ENCODE measurements around the gene TRIM43B.
"Not testable (repeated sequence)": the region's sequence is repeated elsewhere in the genome, so short reads cannot be mapped to it uniquely, and the experiment has no call there.

The TRIM43B gene

DNA sequence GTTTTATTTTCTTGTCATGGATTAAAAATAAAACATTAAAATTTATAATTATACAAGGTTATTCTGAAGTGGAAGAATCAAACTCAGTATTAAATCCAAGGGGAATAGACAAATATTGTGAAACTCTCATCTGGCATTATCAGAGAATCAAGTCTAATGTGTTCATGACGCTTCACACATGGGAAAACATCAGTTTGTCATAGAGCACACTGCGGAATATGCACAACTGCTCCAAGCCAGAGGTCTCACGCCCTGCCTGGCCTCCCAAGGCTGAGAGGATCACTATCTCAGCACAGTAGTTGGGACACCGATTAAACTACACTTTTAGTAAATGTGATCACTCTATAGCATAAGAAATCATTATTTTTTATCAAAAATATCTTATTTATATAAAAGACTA, 20.7 kb upstream of the TRIM43B start:
- no peak overlapping the region for H3K4me3 ChIP-seq (IDR thresholded peaks at IDR 0.05; ENCODE audit: insufficient read depth, low read depth, low read length)
- no peaks in the 10 kb centered on the region for H3K79me2 ChIP-seq (ENCODE audit: insufficient read depth, low read depth)
- TF ChIP-seq, protein P1, sequence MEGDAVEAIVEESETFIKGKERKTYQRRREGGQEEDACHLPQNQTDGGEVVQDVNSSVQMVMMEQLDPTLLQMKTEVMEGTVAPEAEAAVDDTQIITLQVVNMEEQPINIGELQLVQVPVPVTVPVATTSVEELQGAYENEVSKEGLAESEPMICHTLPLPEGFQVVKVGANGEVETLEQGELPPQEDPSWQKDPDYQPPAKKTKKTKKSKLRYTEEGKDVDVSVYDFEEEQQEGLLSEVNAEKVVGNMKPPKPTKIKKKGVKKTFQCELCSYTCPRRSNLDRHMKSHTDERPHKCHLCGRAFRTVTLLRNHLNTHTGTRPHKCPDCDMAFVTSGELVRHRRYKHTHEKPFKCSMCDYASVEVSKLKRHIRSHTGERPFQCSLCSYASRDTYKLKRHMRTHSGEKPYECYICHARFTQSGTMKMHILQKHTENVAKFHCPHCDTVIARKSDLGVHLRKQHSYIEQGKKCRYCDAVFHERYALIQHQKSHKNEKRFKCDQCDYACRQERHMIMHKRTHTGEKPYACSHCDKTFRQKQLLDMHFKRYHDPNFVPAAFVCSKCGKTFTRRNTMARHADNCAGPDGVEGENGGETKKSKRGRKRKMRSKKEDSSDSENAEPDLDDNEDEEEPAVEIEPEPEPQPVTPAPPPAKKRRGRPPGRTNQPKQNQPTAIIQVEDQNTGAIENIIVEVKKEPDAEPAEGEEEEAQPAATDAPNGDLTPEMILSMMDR (conservative IDR thresholded peaks at IDR 0.05; ENCODE audit: low read depth, low read length), result no peak
- H3K9ac ChIP-seq, result no peak overlapping the region
- H3K27ac ChIP-seq, result no peak overlapping the region
- no peaks in the 10 kb centered on the region for H3K27me3 ChIP-seq (ENCODE audit: insufficient read depth, low read depth)
- H4K20me1 ChIP-seq (ENCODE audit: insufficient read depth), result no peaks in the 10 kb centered on the region
- H3K36me3 ChIP-seq (ENCODE audit: insufficient read depth), result no peaks in the 10 kb centered on the region
- H2AFZ ChIP-seq (ENCODE audit: low read depth), result no peak overlapping the region
- no peaks in the 10 kb centered on the region for H3K4me1 ChIP-seq (ENCODE audit: low read depth, poor library complexity, severe bottlenecking)
- H3K4me2 ChIP-seq, result no peak overlapping the region

DNA sequence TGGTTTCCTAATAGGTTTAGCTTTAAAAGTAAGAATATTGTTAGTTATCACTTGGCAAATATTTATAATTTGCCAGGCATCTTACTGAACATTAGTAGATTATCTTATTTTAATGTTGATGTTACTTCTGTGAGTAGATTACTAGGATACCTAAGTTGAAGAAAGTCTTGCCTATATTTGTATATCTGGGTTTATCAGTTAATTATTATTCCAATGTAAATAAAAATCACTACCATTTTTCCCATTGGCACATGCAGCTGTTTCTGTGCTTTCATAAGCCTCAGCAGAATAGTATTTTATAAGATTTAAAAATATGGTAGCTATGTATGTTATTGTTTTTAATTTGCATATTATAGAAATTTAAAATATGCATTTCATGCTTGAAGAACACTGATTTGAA, 16.3 kb upstream of the TRIM43B start:
- Histone ChIP-seq H3K36me3 (ENCODE audit: insufficient read depth) (no peaks in the 10 kb centered on the region), H3K9ac (no peak overlapping the region), H3K4me2 (no peak overlapping the region), H2AFZ (ENCODE audit: low read depth) (no peak overlapping the region), H4K20me1 (ENCODE audit: insufficient read depth) (no peaks in the 10 kb centered on the region), H3K4me3 (IDR thresholded peaks at IDR 0.05; ENCODE audit: insufficient read depth, low read depth, low read length) (no peak overlapping the region), H3K79me2 (ENCODE audit: insufficient read depth, low read depth) (no peaks in the 10 kb centered on the region), H3K4me1 (ENCODE audit: low read depth, poor library complexity, severe bottlenecking) (no peaks in the 10 kb centered on the region), H3K27ac (no peak overlapping the region), H3K27me3 (ENCODE audit: insufficient read depth, low read depth) (no peaks in the 10 kb centered on the region)
- TF ChIP-seq, protein P1 (conservative IDR thresholded peaks at IDR 0.05; ENCODE audit: low read depth, low read length), result no peak

DNA sequence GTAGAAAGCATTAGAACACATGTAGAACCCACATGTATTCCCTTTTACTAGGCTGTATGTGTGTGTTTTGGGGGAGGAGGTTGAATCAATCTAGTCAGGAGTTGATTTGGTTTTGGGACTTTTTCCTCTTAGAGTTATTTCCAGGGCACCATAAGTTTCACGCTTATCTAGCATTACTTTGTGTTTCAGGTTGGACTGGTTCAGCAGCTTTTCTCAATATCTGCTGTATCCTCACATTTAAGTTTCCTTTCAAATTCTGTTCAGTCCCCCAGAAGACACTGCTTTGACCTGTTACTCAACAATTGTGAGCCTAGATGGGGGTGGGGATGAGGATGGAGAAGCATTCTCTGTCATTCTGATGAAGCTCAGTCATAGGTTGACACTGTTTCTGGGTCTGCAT, 7.5 kb upstream of the TRIM43B start:
- H4K20me1 ChIP-seq (ENCODE audit: insufficient read depth); H2AFZ ChIP-seq (ENCODE audit: low read depth); H3K4me1 ChIP-seq (ENCODE audit: low read depth, poor library complexity, severe bottlenecking); H3K4me3 ChIP-seq (IDR thresholded peaks at IDR 0.05; ENCODE audit: insufficient read depth, low read depth, low read length); H3K36me3 ChIP-seq (ENCODE audit: insufficient read depth); H3K79me2 ChIP-seq (ENCODE audit: insufficient read depth, low read depth); H3K27ac ChIP-seq; H3K27me3 ChIP-seq (ENCODE audit: insufficient read depth, low read depth); H3K9ac ChIP-seq; H3K4me2 ChIP-seq: not testable (repeated sequence)

DNA sequence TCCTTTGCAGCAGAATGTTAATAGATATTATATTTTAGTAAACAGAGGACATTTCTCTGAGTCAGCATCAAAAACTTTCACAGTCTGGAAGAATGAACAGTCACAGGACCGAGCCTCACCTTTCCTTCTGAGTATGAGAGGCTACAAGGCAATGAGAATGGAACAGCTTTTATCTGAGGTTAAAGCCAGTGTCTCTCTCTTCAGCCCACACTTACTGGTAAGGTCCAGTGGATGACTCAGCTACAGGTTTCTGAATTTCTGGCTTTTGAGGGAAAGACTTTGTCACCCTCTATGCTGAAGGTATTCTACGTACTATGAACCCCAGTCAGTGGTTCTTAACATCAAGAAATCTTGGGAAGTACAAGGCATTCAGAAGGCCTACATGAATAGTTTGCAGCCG, 9.5 kb downstream of the TRIM43B start:
- not testable (repeated sequence) for H3K4me1 ChIP-seq (ENCODE audit: low read depth, poor library complexity, severe bottlenecking); H3K9ac ChIP-seq; H3K27ac ChIP-seq; H3K4me2 ChIP-seq; H3K79me2 ChIP-seq (ENCODE audit: insufficient read depth, low read depth); H3K27me3 ChIP-seq (ENCODE audit: insufficient read depth, low read depth); H3K36me3 ChIP-seq (ENCODE audit: insufficient read depth); H4K20me1 ChIP-seq (ENCODE audit: insufficient read depth); H2AFZ ChIP-seq (ENCODE audit: low read depth); H3K4me3 ChIP-seq (IDR thresholded peaks at IDR 0.05; ENCODE audit: insufficient read depth, low read depth, low read length)

DNA sequence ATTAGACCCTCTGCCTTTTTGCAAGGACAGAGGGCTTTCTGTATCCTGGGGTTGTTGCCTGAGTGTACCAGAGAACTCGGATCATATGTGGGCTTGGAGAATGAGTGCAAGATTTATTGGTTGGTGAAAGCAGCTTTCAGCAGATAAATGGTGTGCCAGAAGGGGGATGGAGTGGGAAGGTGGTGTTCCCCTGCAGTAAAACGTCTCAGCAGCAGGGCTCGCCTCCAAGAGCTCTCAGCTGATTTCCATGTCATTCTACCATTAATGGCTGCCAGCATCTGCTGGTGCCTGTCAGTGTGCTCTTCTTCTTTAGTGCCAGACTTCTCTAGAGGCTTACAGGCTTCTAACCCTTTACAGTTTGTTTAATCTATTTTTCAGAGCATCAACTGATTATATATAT, 16.6 kb downstream of the TRIM43B start:
- H3K4me1 ChIP-seq (ENCODE audit: low read depth, poor library complexity, severe bottlenecking); H3K4me3 ChIP-seq (IDR thresholded peaks at IDR 0.05; ENCODE audit: insufficient read depth, low read depth, low read length); H2AFZ ChIP-seq (ENCODE audit: low read depth); H3K9ac ChIP-seq; H3K27ac ChIP-seq; H4K20me1 ChIP-seq (ENCODE audit: insufficient read depth); H3K4me2 ChIP-seq; H3K36me3 ChIP-seq (ENCODE audit: insufficient read depth); H3K27me3 ChIP-seq (ENCODE audit: insufficient read depth, low read depth); H3K79me2 ChIP-seq (ENCODE audit: insufficient read depth, low read depth): not testable (repeated sequence)

DNA sequence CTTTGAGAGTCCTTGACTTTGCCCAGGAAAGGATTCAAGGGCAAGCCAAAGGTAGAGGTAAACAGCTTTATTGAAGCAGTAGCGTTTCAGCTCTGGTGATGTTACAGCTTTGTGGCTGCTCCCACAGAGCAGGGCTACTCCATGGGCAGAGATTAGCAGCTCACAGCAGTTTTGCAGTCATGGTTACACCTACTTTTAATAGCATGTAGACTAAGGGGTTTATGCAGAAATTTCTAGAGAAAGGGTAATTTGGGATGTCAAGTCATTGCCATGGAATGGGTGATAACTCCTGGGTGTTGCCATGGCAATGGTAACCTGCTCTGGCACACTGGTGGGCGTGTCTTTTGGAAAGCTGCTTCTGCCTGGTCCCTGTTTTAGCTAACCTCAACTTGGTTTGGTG, 18.0 kb downstream of the TRIM43B start:
- H3K9ac ChIP-seq; H3K4me3 ChIP-seq (IDR thresholded peaks at IDR 0.05; ENCODE audit: insufficient read depth, low read depth, low read length); H3K4me2 ChIP-seq; H3K4me1 ChIP-seq (ENCODE audit: low read depth, poor library complexity, severe bottlenecking); H3K36me3 ChIP-seq (ENCODE audit: insufficient read depth); H3K79me2 ChIP-seq (ENCODE audit: insufficient read depth, low read depth); H2AFZ ChIP-seq (ENCODE audit: low read depth); H4K20me1 ChIP-seq (ENCODE audit: insufficient read depth); H3K27me3 ChIP-seq (ENCODE audit: insufficient read depth, low read depth); H3K27ac ChIP-seq: not testable (repeated sequence)

DNA sequence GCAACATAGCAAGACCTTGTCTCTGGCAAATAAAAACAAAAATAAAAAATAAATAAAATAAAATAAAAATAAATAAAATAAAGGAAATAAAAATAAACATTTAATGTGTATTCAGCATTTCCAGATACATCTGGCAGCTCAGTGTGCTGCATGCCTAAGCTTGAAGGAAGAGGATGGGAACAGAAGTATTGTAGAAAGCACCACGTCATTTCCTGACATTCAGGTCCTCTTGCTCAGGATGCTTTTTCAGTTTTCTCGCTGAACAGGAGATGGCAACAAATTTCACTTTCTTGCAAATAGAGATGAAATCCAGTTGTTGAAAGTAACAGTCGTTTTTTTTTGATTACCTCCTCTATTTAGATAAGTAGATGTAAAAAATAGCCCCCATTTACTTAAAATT, 21.3 kb downstream of the TRIM43B start:
- not testable (repeated sequence) for H4K20me1 ChIP-seq (ENCODE audit: insufficient read depth); H2AFZ ChIP-seq (ENCODE audit: low read depth); H3K4me3 ChIP-seq (IDR thresholded peaks at IDR 0.05; ENCODE audit: insufficient read depth, low read depth, low read length); H3K36me3 ChIP-seq (ENCODE audit: insufficient read depth); H3K27me3 ChIP-seq (ENCODE audit: insufficient read depth, low read depth); H3K79me2 ChIP-seq (ENCODE audit: insufficient read depth, low read depth); H3K9ac ChIP-seq; H3K4me1 ChIP-seq (ENCODE audit: low read depth, poor library complexity, severe bottlenecking); H3K4me2 ChIP-seq; H3K27ac ChIP-seq

DNA sequence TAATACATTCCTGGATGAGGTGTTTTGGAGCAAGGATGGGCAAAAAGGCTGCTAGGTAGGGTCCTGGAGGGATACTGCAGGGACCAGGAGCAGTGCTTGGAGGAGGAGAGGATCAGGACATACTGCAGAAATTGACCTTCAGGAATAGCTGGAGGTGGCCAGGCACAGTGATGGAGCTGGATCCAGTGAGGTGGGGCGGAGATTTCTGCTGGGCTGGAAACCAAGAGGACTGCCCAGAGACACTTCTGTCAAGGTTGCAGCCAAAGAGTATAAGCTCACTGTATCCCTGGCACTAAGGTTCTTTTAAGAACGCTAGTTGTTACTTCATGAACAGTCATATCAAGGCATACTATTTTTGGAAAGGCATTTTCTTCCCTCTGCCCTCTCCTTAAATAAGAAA, 39.2 kb downstream of the TRIM43B start:
- not testable (repeated sequence) for H4K20me1 ChIP-seq (ENCODE audit: insufficient read depth); H3K9ac ChIP-seq; H3K27me3 ChIP-seq (ENCODE audit: insufficient read depth, low read depth); H3K79me2 ChIP-seq (ENCODE audit: insufficient read depth, low read depth); H3K4me3 ChIP-seq (IDR thresholded peaks at IDR 0.05; ENCODE audit: insufficient read depth, low read depth, low read length); H3K36me3 ChIP-seq (ENCODE audit: insufficient read depth); H2AFZ ChIP-seq (ENCODE audit: low read depth); H3K4me2 ChIP-seq; H3K4me1 ChIP-seq (ENCODE audit: low read depth, poor library complexity, severe bottlenecking); H3K27ac ChIP-seq

DNA sequence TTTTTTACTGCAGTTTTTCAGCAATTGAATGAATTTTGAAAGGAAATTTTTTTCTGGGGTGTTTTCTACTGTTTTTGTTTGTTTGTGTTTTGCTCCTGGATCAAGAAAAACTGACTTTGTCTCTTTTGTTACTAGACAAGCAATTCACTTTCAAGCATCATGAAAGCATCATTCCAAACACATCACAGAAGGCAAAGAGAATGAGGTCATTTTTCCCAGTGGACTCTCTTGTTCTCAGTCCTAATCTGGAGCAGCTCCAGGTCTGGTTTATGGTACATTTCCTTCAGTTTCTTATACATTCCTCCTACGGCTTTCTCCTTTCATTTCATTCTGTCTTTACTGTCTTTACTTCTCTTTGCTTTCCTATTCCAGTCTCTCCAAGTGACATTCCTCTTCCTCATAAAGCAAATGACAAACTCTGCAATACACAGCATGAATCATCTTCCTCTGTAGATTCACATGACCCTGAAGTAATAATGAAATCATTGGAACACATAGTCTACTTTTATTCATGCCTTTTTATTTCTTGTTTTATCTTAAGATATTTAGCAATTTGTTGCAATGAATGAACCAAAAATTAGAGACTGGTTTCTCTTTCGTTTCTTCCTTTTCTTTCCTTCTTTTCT, 42.0 kb downstream of the TRIM43B start:
- not testable (repeated sequence) for H2AFZ ChIP-seq (ENCODE audit: low read depth); H3K27me3 ChIP-seq (ENCODE audit: insufficient read depth, low read depth); H3K4me1 ChIP-seq (ENCODE audit: low read depth, poor library complexity, severe bottlenecking); H3K36me3 ChIP-seq (ENCODE audit: insufficient read depth); H3K27ac ChIP-seq; H3K79me2 ChIP-seq (ENCODE audit: insufficient read depth, low read depth); H3K4me2 ChIP-seq; H4K20me1 ChIP-seq (ENCODE audit: insufficient read depth); H3K4me3 ChIP-seq (IDR thresholded peaks at IDR 0.05; ENCODE audit: insufficient read depth, low read depth, low read length); H3K9ac ChIP-seq
